Non-pigmented ciliary epithelial cell (primary cell): ENCODE measurements around the gene CD48.
"Not testable (repeated sequence)": the region's sequence is repeated elsewhere in the genome, so short reads cannot be mapped to it uniquely, and the experiment has no call there.

Experiments
- DNase-seq: peaks from one replicate; pipeline ENCODE4 v3.0.0-alpha.2; 2010; ENCODE audit warnings: low read depth

The CD48 gene

DNA sequence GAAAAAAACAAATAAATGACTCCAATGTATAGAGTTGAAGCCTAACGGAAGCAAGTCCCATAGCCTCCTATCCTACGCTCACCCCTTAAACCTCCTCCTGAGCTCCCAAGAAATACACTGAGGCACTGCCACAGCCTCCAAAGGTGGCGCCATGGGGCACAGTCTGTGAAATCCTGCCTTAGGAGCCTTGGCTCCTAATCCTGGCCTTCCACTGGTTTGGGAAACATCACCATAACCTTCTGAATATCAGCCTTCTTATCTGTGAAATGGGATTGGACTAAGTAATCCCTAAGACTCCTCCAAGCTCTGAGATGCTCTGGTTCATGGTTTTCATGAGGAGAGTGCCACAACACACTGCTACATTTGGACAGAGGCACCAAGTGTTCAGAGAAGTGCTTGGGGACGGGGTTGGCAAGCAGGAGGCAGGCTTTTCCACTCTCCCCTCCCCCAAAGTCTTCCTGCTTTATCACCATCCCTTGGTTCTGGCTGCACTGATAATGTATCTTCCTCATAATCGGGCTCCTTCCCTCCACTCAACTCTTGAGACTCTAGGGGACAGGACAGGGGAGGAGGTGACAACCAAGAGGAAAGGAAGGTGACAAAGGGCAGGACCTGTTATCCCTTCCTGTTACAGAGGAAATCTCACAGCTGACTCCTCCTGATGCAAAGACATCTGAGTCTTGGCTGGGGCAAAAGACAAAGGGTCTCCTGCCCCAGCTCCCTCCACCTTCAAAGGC is 30.2 kb upstream of the CD48 start:
- no peak for DNase-seq

DNA sequence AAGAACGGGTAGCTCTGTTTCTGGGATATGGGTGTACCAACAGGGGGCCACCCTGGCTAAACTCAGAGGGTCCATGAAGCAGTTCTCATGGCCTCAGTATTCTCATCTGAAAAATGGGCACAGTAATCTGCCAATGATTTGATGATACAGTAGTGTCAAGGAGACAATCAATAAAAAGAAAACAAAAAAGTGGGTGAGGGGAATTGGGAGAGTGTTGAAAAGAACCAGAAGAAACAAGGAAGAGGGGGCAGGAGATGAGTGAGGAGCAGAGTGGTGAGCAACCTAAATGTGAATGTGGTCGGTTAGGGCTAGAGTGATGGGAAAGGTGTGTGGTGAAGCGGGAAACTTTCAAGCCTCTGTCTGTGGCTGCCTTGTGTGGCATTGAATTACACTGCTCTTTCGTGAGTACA is 29.5 kb upstream of the CD48 start:
- DNase-seq, result no peak

DNA sequence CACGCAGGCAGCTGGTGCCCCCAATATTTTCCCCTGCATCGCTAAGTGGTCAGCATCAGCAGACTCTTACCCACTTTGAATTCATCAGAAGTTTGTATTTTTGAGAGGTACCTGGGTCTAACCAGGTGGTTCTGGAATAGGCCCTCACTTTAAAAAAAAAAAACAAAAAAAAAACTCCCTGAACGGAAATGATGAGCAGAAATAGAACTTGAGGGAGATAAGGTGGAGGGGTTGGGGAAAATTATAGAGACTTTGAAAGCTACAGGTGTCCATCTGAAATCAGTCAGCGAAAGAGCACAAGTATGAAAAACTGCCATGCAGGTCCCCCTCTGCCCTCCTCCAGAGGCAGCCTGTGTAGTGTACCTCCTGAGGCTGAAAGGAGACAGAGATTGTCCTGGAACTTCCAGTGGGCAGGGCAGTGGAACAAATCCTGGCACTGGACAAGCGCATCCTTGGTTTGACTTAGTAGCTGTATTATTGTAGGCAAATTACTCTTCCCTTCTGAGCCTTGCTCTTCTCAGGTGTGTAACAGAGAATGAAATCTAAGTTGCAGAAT is 28.6 kb upstream of the CD48 start:
- no peak for DNase-seq

DNA sequence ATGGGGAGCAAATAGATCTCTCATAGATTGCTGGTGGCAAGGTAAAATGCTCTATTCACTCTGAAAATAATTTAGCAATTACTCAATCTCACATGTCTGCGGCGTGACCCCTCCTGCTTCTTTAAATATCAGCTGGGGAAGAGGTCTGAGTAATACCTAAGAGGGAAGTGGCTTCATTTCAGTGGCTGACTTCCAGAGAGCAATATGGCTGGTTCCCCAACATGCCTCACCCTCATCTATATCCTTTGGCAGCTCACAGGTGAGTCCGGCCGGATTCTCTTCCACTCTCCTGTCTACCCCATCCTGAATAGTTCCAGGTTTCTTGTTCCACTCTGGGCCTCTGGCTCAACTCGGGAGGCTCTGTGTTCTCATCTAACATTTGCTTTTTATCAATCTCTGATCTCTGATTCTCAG is 27.5 kb upstream of the CD48 start, which contains the start of gene SLAMF7:
SLAMF7 (plus strand) TSS at position 150 of the 414 bp plus-strand sequence; CDS start at position 205, 55 bp downstream.
- DNase-seq, result no peak

DNA sequence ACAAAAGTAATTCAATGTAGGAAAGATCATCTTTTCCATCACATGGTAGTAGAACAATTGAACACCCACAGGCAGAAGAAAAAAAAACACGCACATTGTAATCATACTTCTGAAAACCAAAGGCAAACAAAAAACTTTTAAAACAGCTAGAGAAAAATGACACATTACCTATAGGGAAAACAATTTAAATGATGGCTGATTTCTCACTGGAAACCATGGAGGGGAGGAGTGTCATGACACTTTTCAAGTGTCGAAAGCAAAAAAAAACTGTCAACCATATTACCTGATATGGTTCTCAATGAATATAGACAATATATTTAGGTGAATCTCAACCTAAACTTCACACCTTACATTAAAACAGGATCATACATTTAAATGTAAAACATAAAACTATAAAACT is 26.6 kb upstream of the CD48 start:
- DNase-seq, result no peak

DNA sequence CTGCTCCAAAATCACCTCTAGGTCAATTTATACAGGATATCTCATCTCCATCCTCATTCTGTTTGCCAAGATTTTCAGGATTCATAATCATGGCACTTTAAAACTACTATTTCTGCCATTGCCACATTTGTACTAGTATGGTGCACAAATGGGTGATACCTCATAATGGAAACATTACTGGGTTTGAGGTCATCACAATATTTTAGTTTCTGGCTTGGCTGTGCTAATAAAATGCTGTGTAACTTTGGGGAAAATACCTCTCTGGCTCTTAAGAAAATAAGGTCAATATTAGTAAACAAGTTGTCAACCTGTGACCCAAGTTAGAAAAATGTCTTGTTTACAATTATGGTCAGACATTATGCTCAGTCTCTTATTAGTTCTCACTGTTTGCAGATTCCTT is 22.7 kb upstream of the CD48 start:
- no peak for DNase-seq

DNA sequence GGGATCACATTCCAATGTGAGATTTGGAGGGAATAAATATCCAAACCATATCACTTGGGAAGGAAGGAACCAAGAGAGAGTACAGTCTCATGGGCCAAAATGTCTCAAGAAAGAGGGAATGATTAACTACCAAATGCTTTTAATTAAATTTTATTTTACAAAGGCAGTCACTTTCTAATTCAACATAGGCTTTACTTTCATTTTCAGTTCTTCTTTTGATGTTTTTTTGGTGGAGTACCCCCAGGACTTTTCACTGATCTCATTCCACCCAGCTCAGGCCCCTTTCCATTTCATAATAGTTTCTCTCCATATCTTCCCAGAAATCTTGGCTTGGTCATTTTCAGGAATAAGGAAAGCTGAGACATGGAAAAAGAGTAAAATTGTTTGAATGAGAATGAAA is 22.3 kb upstream of the CD48 start:
- no peak for DNase-seq

DNA sequence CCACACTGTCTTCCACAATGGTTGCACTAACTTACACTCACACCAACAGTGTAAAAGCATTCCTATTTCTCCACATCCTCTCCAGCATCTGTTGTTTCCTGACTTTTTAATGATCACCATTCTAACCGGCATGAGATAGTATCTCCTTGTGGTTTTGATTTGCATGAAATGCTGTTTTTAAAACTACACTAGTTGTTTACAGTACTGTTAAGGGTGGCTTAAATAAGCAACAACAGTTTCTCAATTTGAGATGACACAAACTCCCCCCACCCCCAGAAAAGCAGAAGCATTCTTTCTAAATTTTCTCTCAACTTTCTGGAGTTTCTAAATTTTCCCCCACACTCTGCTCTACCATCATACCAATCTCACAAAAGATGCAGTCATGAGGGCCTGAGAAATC is 20.4 kb upstream of the CD48 start:
- no peak for DNase-seq

DNA sequence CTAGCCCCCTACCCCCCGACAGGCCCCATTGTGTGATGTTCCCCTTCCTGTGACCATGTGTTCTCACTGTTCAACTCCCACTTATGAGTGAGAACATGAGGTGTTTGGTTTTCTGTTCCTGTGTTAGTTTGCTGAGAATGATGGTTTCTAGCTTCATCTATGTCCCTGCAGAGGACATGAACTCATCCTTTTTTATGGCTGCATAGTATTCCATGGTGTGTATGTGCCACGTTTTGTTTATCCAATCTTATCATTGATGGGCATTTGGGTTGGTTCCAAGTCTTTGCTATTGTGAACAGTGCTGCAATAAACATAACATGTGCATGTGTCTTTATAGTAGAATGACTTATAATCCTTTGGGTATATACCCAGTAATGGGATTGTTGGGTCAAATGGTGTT is 19.9 kb upstream of the CD48 start:
- not testable (repeated sequence) for DNase-seq

DNA sequence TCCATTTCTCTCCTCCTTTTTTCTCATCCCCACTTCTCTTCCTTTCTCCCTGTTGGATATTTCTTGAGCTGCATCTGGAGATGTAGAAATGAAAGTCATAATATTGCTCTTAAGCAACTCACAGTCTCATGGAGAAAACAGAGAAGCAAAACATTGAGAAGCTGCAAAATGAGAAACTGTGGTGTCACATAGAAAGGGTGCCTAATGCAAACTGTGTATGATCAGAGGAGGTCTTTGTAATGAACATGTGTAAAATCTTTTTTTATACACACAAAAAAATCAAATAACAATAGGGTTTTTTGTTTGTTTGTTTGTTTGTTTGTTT is 15.7 kb upstream of the CD48 start:
- no peak for DNase-seq

DNA sequence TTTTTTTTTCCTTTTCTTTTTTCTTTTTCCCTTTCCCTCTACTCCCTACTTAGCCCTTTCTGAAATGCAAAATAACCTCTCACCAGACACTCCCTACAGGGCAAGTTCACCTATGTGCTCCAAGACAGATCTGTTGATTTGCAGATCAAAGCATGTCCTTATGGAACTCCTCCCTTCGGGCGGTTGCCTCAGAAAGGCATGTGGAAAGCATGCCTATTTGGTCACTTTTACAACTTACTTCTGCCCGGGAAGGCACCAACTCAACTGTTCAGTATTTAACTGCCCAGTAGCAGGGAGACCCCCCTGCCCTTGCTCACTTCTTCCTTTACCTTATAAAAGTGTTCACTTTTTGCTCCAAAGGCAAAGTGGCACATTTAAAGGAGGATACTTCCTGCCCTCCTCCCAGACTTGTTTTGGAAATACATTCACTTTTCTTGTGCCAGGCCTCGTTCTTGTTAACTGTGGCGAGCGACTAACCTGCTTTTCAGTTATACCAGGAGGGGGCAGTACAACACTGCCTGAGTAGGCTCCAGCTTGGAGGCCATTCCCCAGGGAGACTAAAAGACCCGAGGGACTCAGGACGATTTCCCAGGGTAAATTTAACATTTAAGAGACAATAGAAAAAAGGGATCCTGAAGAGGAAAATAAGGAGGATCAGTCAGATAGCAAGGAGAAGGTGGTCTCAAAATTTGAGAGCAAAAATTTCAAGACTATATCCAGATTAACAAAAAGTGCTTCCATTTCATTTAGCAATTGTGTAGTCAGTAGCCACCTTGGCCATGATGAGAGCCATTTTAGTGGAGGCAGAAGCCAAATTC is 15.1 kb upstream of the CD48 start:
- peak; percentile 27 for DNase-seq

DNA sequence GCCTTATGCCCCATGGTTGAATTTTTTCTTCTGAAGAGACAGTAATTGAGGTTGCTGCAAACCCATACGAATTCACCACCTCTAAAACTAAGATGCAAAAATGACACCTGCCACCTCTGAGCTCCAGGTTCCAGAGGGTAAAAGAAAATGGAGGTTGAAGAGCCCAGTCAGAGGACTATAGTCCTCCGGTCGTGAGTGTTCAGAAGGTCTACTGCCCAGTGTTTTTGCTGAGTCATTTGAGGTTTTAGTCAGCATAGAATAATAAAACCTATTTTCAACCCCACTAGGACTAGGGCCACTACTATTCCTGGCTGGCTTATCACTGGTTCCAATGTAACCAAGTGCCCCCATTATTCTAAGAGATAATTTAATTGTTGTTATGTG is 14.5 kb upstream of the CD48 start:
- no peak for DNase-seq

DNA sequence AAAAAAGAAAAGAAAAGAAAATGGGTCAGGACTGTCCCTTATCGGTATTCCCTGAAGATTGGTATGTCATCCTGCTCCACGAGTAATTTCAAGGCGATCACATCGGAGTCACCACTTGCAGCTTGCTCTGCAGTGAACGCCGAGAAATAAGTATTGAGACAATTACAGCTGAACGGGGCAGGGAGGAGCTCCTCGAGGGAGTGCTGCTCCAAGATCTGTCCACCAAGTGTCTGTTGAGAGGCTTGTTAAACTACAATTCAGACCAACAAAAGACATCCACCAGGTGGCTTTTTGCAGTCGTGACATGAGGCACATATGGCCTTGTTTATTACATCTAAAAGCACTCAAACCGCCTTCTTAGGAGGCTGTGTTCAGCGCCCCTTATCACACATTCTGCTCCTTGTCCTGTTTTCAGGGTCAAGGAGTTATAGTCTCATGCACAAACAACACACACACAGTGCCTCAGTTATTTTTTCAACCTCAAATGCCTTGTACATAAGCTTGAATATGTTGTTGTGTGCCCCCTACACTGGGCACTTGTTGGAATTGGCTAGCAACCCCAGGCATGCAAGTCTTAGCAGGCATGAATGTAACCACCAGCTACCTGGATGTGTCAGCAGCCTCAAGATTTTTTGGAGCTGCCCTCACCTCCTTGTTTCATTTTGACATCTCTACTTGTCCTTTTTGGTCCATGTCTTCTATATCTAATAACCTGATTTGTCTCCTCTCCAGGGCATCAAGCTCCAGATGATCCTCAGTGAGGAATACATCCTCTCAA is 13.0 kb upstream of the CD48 start:
- DNase-seq, result no peak

DNA sequence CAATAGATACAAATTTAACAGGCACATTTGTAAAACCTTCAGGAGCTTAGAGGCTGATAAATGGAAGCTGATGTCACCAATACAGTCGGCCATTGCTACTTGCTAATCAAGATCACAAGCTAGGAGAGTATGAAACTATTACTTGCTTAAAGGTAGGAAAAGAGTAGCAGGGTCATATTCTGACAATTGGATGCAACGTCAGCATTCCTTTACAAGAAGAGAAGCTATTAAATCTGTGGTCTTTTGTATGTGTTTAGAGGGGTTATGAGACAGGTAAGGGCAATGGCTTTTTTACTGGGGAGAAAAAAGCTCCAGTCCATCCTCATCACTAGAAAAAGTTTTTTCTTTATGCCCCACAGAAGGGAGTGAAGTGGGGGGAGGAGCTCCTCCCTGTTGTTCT is 11.7 kb upstream of the CD48 start:
- DNase-seq, result no peak

DNA sequence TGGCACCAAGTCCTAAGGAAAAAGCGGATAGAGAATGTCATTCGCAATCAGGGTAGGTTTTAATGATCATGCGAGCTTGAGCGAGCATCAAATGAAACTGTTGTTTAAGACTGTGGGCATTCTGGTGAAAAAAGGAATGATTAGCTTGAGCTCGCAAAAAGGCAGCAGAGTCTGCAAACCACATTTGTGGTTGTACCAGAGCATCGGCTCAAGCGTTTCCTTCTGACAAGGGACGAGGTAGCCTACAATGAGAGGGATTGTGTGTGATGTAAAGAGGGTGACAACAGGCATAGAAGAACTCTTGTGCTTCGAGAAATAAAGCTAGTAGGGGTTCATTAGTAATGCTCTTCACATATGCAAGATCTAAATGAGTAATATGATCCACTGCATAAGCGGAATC is 11.1 kb upstream of the CD48 start:
- DNase-seq, result no peak

DNA sequence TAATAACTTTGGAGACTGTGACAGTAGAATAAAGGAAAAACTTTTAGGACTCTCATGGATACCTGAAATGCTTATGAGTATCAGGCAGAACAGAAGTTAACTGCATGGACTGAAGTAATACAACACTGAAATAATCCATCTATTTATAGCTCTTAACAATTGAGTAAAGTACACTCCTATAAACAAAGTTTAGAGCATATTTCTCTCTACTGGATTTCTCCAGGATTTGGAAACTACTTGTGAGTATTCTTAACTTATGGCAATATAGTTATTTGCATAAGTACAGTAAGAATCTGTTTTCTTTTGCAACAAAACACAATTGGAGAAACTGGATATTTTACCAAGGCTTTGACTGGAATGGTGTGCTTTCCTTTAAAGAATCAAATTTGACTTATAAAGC is 9.9 kb upstream of the CD48 start:
- DNase-seq, result no peak

DNA sequence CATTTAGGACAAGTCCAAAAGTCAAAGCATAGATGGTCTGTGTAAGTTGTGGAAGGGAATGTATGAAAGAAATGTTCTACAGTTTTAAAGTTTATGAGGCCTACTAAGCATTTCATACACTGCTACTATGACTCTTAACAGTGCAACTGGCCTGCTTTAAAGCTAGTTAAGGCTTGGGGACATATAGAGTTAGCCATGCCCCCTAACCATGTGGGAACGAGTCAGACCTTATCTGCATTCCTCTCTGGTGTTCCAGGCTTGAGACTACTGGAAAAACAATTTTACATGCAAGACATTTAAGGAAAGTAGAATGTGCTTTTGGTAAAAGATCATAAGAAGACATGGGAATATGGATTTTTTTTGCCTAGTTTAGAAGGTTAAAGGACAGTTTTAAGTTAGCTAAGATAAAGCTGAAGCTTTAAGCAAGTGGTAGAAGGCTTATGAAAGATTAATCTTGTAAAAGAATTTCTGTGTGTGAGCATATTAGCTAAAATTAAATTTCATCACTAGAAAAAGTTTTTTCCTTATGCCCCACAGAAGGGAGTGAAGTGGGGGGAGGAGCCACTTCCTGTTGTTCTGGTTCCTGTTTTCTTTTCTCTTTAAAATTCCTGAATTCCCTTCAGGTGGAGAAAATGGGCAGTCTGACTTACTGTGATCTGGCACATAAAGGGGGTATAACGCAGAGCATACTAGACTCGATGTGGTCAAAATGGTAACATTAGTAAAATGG is 8.9 kb upstream of the CD48 start:
- DNase-seq, result no peak

DNA sequence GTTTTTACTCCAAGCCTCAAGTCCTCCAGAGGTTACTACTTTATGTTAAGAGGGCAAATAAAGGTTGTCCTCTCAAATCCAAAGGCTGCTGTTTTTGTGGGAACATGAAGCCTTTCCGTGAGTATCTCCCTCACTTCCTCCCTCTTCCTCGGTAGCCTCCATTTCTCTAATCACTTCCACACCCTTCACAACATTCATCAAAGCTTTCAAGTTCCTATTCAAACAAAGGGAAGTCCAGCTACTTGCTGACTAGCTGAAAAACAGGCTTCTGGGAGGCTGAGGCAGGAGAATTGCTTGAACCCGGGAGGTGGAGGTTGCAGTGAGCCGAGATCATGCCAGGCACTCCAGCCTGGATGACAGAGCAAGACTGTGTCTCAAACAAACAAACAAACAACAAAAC is 6.6 kb upstream of the CD48 start:
- no peak for DNase-seq

DNA sequence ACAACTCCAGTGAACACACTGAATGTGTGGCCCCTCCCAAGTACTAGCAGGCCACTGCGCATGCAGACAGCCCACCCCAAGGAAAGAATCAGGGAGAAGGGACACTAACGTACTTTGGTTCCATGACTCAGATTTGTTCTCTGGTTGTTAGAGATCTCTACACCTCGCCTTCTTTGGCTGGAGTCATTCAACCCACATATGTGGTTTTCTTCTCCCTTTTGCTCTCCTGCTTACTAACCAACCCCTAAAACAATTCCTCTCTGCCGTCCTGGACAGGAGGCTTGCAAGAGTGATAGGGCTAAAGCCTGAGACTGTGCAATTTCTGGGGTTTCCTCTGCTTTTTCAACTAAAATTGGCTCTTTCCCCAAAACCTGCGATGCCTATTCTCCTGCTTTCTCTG is 5.7 kb upstream of the CD48 start:
- DNase-seq, result no peak

DNA sequence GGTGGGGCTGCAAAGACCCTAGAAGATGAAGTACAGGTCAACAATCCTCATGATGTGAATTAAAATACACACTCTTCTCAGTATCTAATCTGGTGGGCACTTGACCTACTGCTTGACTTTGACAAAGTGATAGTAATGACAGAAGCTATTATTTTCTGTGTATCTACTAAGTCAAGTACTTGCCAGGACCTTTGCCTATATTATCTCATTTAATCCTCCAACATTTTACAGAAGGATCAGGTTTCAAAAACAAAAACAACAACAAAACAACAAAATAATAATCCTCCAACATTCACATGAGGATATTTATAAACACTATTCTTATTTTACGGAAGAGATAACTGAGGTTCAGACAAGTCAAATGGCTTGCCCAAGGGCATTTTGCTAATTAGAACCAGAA is 4.4 kb upstream of the CD48 start:
- no peak for DNase-seq

DNA sequence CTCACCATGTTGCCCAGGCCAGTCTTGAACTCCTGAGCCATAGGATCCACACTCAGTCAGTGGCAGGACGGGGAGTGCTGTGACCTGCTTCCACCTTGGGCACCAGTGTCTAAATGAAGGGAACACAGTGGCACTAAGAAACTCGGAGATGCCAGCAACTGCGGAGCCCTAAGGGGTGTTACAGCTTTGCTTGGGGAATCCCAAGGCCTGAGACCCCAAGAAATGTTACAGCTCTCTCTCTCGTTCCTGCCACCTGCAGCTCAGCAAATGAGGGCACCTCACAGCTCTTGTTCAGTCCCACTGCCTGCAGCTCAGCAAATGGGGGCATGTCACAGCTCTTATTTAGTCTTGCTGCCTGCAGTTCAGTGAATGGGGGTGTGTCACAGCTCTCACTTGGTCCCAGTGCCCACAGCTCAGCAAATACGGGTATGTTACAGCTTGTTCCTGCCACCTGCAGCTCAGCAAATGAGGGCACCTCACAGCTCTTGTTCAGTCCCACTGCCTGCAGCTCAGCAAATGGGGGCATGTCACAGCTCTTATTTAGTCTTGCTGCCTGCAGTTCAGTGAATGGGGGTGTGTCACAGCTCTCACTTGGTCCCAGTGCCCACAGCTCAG is 2.5 kb upstream of the CD48 start:
- not testable (repeated sequence) for DNase-seq

DNA sequence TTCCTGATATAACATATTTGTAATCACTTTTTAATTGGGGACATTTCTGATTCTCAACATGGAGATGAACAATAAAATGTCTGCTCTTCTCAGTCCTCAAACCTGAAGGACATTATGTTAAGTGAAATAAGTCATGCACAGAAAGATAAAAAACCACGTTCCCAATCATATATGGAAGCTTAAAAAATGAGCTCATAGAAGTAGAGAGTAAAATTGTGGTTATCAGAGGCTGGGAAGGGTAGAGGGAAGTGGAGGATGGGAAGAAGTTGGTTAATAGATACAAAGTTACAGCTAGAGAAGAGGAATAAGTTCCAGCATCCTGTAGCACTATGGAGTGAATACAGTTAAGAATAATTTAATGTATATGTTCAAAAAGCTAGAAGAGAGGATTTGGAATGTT is 1.5 kb upstream of the CD48 start:
- no peak for DNase-seq
